Measurements from ENCODE around the gene UNC119.

UNC119 gene

DNA sequence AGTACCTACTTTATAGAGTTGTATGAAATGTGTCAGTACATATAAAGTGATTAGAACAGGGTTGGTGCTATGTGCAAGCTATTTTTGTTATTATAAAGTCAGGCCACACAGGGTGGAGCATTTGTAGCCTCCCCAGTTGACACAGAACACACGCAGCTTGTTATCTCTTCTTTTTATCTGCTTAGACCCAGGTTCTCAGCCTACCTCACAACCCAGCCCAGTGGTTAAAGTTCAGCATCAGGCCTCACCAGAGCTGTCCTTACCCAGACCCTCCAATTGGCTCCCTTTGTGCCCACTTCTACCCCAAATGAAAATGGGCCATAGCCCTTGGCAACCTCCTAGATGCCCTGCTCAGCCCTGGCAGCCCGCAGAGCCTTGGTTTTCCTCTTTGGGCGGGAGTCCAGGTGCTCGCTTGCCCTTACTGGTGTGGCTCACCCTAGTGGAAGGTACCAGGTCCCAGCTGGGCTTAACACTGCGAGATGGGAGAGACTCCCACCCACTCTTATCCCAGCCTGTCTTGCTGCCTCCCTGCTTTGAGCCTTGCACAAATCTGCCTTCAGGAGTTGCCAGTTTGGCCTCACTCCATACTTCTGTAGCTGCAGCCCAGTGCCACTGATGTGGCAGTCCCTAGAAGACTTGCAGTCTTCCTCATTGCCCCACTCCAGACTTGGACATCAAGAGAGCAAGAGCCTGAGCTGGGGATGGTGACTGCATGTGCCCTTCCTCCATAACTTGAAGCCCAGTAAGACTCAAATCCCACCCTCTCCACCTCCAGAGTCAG, 20.0 kb upstream of the UNC119 start:
- DNase-seq: no peak

DNA sequence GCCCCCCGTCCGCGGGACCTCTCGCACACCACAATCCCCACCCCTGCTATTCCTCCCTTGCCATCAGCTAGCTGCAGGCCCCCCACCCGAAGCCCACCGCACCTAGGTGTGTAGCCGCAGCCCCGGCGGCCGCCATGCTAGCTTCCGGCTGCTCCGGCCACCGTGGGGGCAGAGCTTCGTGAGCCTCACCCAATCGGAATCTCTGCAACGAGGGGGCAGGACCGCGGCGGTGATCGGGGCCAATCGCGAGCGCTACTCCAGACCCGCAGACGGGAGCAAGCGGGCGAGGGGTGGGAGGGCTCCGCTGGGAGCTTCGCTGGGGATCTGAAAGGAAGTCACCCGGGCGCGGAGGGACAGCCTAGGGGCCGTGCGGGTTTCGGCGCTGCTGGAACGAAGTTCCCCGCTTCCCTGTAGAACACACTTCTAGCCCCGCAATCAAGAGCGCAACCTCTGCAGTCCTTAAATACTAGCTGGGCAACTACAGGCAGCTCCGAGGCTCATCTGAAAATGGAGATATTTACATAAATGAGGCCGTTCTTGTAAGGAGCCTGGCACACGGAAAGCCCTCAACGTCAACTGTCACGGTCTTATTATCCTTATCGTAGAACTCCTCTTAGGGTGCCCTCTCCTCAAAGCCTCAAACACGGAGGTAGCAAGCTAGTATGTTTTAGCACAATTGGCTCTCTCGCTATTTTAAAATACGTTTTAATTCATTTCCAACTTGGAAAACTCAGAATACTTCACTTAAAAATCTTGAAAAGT, 19.1 kb upstream of the UNC119 start, which contains the start of gene PIGS:
PIGS (minus strand) TSS at position 164 of the 762 bp plus-strand sequence; CDS start at position 136, 28 bp downstream.
- peak; percentile 93 for DNase-seq

DNA sequence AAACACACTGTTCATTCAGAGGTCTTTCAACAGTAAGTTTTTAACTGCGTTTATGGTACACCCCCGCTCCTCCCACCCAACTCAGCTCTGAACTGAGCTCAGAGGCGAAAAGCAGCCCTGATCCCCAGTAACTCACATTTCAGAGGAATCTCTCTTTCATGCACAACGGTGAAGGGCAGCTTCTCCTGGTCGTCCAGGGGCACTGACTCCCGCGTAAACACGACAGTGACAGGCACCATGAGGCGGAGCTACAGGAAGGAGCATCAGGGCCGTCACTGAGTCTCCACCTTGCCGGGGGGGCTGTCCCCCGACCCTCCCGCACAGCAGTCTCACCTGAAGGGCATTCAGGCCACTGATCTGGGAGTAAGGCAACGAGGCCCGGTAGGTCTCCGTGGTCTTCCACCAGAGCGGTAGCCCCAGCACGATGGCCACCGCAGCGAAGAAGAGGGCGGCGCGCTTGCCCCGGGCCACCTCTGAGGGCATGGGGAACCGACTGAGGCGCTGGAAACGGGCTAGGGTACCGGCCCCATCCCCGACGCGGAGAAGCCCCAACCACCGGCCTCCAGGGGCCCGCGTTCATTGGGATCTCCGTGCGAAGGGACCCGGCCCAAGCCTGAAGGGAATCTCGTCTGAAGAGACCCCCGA, 18.4 kb upstream of the UNC119 start:
- peak; percentile 46 for DNase-seq

DNA sequence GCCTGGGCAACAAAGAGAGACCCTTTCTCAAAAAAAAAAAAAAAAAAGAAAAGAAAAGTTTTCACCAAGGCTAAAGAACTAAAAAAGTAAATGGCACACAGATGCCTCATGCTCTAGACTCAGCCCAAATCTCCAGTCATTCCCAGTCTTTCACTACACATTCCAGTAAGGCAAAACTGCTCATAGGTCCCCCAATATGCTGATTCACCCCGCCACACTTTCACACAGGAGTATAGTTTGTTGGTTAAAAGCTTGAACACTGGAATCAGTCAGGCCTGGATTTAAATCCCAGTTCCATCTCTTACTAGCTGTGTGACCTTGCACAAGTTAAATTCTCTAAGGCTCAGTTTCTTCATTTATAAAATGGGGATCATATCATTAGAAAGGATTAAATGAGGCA, 17.0 kb upstream of the UNC119 start:
- no peak for DNase-seq

DNA sequence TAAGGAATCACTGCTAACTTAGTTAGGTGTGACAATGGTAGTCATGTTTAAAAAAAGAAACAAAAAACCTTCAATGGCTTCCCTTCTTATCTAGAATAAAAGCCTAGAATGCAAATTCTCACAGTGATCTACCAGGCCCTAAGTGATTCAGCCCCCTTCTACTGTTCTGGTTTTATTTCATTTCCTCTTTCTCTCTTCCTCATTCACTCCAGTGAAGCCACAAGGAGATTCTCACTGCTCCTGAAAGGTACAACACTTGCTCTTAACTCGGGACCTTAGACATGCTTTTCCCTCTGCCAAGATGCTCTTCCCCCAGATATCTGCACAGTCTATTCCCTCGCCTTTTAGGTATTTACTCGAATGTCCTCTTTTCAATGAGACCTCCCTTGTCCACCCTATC, 15.2 kb upstream of the UNC119 start:
- DNase-seq: no peak

DNA sequence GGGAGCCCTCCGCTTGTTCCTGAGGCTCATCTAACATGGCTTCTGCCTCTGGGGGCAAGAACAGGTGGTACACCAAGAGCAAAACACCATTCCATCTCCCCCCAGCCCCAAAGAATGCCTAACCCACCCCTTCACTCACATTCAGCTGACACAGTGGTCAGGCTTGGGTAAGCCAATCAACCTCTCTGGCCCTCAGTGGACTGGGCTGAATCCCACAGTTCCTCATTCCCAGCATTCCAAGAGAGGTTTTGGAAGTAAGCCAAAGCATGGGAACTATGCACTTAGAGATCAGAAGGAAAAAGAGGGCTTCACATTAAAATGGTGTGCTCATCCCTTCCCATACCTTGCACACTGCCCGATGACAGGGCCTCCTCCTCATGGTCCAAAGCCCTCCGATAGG, 11.1 kb upstream of the UNC119 start:
- no peak for DNase-seq

DNA sequence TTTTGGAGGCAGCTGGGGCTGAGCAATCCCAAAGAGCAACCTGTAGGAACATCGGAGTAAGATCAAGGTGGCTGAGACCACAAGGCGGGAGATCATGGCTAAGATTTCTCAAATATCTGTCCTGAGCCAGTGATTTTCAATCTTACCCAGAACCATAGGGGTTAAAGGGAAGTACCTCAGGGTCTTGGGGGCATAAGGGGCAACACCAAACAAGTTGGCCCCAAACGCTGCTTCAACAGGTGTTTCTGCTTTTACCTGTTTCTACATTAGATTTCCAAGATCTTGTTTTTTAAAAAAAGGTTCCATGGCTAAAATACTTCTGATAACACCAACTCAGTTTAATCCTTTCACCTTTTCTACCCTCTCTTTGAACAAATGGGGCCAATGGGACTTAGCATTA, 2.6 kb upstream of the UNC119 start:
- no peak for DNase-seq

DNA sequence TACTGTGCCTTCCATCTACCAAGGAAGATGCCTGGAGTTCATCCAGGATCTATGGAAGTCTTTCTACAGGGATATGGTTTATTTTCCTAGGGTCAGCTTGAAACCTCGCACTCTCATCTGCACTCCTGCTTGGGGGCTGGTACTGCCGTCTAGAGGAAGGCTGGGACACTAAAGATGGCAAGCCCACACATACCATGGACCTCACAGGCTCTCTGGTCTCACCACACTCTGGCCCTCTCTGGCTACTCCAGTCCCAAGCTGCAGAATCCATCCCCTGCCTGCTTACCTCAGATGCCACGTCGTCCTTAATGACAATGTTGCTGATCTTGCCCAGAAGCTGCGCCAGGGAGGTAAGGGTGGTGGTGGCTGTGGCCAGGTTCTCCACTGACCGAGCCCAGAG, 2.1 kb upstream of the UNC119 start:
- DNase-seq: no peak

DNA sequence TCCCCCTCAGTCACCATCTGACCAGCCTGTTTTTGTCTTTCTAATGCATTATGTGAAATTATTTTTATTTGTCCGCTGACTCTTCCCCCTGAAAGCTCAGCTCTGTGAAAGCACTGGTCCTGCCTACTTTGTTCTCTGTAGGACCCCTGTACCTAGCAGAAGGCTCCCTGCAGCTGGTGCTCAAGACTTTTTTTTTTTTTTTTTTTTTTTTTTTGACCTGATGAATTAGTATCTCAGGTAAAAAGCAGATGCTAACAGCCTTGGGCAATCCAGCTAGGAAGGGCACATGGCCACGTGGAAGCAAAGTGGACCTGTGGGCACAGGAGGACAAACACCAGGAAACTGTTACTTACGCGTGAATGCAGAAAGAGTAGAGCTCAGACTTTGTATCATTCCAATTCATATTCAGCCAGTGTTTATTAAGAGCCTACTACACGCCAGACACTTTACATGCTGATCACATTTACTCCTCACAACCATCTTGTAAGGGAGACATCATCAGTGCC, 629 bp upstream of the UNC119 start:
- DNase-seq: no peak

DNA sequence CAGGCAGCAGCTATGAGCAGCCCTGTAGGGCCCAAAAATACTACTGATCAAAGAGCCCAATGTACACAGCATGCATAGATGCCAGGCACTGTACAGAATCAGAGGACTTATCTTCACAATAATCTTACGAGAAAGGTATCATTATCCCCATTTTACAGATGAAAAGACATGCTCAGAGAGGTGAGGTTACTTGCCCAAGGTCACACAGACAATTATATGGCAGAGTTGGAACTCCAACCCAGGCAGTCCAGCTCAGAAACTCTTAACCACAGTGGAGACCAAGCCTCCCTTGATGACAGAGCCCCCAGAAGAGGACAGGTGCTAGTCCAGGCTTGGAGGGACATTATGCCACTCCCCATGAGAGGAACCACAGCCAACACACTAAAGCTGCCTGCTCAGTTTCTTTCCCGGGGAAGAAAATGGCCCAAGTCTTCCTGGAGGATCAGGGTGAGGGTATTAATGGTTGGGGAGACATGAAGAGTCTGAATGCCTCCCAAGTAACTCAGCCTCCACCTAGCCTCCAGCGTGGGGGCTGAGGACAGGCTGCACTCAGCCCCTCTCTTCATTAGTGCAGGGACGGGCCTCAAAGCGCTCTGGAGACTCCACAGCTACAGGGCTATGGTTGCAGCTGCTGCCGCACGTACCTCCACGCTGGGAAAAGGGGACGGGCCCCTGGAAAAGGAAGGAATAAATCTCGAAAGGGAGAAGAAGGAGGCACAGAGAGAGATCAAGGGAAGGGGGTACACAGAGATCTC, 826 bp downstream of the UNC119 start:
- DNase-seq: no peak

DNA sequence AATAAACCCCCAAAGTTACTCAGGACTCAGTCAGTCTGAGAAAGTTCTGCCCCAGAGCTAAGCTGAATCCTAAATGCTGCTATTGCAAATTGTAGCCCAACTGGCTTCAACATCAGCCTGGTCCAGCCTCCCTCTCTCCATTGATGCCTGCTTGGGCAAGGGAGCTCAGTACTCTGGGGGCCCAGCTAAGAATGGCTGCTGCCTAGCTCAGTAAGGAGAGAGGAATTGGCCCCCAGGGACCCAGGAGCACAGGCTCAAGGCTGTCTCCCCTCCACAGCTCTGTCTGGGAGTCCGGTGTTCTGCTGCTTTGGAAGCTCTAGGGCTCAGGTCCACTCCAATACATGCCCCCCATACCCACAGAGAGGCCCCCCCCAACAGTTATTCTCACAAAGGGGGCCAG, 1.6 kb downstream of the UNC119 start:
- no peak for DNase-seq

DNA sequence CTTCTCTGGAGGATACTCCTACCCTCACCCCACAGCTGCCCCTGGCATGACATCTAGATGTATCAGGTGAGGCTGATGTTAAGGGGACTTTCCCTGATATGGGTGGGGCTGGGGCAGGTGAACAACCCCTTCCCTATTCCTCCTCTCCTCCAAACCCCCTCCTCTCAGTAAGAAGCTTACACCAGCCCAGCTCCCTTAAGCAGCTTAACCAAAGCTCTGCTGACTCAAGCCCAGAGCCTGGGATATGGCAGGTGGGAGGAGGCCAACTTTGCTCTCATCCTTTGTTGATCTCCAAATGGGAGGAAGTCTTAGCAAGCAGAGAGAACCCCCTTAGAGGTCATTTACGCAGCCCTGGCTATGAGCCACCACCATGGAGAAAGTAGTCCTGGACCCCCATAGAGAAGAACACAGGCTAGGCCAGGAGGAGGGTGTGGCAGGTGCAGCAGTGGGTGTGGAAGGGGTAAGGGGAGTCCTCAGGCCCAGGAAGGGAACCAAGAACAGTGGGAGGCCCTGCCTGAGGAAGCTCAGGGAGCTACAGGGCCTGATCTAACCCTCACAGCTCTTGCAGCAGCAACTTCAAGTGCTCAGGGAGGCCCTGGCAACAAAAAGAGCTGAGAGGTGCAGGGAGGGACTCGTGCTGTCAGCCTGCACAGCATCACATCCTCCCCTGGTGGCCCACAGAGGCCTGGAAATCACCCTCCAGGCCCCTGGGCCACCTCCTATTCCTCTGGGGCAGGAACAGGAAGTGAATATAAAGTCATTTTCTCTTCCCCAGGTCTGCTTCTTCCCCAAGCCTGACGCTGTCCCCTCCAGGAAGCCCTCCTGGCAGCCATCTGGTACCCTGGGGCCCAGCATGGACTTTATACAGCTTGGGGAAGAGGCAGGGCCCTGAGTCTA, 2.9 kb downstream of the UNC119 start:
- peak; percentile 62 for DNase-seq

DNA sequence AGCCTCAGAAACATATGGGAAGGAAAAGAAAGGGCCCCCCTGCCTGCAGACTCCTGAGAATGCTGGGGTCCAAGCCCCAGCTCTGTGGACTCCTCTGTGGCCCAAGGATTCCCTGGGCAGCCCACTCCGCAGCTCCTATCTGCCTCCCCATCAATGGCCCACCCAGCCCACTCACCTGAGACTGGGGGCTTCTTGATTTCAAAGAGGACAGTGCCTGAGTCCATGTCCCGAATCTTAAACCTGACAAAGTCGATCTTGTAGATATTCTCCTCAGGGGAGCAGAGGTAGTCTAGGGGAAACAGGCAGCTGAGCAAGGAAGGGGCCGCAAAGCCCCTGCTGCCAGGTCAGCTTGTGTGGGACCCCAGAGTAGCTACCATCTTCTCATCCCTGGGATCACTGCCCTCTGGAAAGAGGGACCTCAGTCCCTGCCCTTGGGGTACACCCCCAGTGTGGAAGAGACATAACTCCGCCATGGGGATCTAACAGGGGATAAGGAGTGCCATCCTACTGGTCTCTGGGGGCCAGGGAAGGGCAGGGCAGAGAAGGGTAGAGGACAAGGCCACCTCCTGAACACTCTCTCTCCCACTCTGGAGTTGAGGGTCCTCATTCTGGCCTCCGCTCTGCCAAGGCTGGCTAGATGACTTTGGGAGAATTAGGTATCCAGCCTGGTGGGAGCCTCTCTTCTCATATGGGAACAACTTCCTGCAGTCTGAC, 3.9 kb downstream of the UNC119 start:
- no peak for DNase-seq

DNA sequence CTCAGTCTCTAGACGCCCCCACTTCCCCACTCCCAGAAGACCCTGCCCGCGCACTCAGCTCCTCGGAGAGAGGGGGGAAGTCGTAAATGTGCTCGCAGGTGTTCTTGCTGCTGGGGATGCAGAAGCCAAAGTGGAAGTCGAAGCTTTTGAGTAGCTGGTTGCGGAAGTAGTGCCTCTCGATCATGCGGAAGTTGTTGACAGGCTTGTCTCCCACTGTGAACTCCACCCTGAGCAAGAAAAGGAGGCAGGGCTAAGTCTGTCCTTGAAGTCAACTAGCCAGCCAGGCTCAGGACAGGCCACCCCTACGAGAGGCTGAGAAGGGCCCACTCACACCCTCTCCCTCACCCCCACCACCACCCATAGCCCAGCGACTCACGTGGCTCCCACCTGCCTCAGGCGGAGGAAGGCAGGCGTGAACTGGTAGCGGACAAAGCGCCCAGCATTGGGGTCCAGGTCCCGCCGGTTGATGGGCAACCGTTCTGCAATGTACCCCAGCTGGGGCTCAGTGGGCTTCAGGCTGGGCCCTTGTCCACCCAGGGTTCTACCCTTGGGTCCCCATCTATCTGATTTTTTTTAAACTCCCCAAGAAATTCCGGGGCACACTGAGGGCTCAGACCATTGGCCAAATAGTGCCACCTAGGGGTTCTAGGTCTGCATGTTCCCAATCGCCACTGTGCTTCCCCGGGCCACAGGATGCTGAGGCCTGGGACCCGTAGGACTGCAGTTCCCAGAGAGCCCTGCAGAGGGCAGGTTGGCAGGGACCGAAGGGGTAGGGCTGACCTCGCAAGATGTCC, 4.6 kb downstream of the UNC119 start:
- peak; percentile 79 for DNase-seq

DNA sequence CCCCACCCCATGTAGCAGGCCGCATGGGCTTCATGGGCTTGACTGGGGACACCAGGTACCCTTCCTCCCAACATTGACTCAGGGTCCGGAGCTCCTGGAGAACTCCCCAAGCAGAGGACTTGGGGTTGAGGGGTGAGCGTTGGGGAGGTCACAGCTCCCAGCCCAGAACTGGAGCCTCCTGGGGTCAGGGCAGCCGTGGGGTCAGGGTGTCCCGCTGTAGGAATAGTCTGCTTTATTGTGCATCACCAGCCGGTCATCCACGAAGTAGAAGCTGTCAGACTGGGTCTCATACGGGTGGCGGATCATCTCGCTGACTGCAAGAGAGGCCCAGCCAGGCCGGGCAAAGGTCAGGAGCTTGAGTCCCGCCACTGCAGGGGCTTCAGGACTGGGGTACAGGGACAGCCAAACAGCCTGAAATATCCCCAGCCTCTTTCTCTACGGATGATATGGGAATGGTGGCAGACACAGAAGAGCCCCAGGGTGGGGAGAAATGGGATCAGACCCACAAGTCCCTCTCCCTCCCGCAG, 5.3 kb downstream of the UNC119 start:
- no peak for DNase-seq

DNA sequence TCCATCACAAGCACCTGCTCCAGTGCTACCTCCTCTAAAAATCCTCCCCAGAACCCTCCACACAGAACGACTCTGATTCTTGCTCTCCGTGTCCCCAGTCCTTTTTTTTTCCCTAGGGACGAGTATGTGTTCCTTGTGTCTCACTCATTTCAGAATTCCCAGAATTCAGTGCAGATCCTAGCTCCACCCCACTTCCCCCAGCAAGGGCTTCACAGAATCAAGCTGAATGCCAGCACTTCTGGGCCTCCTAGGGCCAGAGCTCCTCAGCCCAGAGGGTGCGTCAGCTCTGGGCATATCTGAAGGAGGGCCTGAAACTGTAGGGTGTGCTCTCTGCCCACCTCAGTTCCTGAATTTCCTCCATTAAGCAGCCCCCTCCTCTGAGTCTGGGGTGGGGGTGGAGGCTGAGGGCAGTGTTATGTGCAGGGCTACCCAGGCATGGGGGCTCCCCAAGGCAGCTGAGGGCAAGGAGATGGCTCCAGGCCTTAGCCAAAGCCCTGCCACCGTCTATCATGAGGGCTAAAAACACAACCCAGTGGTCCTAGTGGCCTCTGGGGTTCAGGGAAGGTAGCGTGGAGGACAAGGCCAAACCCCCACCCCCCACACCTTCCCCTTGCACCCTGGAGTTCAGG, 6.5 kb downstream of the UNC119 start:
- DNase-seq: no peak

DNA sequence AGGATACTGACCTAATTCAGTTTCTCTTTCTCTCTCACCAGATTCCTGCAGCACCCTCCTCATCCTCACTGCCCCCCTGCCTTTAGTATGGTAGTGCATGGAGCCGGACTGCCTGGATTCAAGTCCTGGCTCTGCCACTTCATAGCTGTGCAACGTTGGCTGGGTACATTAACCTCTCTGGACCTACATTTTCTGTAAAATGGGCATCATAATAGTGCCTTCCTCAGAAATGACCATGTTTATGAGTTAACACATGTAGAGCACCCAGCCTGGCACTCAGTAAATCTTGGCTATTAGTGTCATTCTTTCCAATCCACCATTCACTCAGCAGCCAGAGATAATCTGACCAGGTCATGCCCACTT, 7.3 kb downstream of the UNC119 start:
- DNase-seq: no peak

DNA sequence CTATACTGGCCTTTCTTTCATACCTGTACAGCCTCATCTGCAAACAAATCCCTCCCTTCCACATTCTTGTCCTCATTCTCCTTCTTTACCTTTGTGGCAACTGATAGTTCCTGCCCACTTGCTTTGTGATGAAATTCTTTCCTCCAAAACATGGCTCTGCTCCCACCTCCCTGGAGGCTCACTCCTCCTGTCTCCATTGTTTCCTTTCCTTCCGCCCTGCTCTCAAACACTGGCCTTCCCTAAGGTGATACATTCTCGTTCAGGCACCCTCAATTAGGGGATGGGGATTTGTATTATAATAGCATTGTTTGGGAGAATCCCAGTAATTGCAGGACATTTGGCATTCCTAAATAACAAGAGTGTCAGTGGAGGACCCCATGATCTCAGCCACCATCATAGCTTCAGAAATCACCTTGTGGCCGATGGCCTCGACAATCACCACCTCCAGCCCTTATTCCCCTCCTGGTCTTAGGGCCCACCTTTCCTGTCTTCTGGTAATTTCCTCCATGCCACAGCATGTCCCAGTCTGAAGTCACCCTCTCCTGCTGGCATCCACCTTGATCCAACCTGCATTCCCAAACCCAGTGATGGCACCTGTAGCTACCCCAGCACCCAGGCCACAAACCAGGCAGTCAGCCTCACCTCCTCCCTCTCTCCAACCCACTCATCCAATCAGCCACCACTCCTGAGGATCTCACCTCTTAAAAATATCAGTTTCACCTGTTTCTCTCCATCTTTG, 7.9 kb downstream of the UNC119 start:
- DNase-seq: no peak

DNA sequence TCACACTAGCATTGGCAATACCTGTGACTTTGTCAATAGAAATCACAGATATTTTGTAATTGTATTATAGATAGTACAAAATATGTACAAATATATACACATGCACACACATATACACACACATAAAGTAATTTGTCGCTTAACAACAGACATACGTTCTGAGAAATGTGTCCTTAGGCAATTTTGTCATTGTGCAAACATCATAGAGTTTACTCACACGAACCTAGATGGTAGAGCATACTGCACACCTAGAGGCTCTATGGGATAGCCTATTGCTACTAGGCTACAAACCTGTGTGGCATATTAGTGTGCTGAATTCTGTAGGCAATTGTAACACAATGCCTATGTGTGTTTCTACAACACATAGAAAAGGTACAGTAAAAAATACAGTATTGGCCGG, 11.0 kb downstream of the UNC119 start:
- no peak for DNase-seq
